ENCODE data around the gene CD1C. TPM values are rescaled to one million over a fixed set of nuclear protein-coding genes. Genes with fewer than 3 reads are reported as not detected.
A peak's percentile ranks its signal among the peaks of the same experiment; 100 is the strongest.

CD1C gene
- total and polyA plus RNA-seq, 8 donors: 0.12 to 1.3 (median 0.36) TPM; not detected in 4

- DNase-seq: no peak
- Histone ChIP-seq H3K9me3 (no peaks in the 10 kb centered on the region), H3K4me3 (no peak overlapping the region), H3K27ac (no peak overlapping the region), H3K4me1 (no peaks in the 10 kb centered on the region), H3K36me3 (no peaks in the 10 kb centered on the region), H3K27me3 (no peaks in the 10 kb centered on the region)
- 40 to 80% methylated on average over 1 of the region's 1 CpG for WGBS, 2 donors
- no peak for FAIRE-seq
- ATAC-seq: no peak
- intact Hi-C loops (cut with DNase I): no loop called here
- TF ChIP-seq CTCF (IDR thresholded peaks at IDR 0.05): no peak
These were observed 2.8 kb upstream of the CD1C start for GRCh38 chr1:158286941-158287346.

GRCh38 chr1:158290321-158290844 lies 660 bp downstream of the CD1C start:
- no peaks in the 10 kb centered on the region for H3K27me3 ChIP-seq
- H3K4me1 ChIP-seq: no peaks in the 10 kb centered on the region
- no peaks in the 10 kb centered on the region for H3K36me3 ChIP-seq
- H3K9me3 ChIP-seq: no peaks in the 10 kb centered on the region
- WGBS, 2 donors: 67 to 77% methylated on average over 5 of the region's 5 CpGs
- intact Hi-C loops (cut with DNase I): no loop called here
- ATAC-seq (peak in 1 of 4 donors; percentile 50), FAIRE-seq (no peak), DNase-seq (no peak)
- no peak overlapping the region for H3K27ac ChIP-seq
- no peak overlapping the region for H3K4me3 ChIP-seq
- TF ChIP-seq CTCF (IDR thresholded peaks at IDR 0.05): no peak

GRCh38 chr1:158295791-158296190 lies 6.1 kb downstream of the CD1C start:
- WGBS, 2 donors: 73 to 74% methylated on average over 2 of the region's 2 CpGs
- no peaks in the 10 kb centered on the region for H3K9me3 ChIP-seq
- no peaks in the 10 kb centered on the region for H3K4me1 ChIP-seq
- no peak overlapping the region for H3K4me3 ChIP-seq
- no peak overlapping the region for H3K27ac ChIP-seq
- no peaks in the 10 kb centered on the region for H3K36me3 ChIP-seq
- DNase-seq (peak in 1 of 6 donors; percentile 32), FAIRE-seq (no peak), ATAC-seq (no peak)
- no peaks in the 10 kb centered on the region for H3K27me3 ChIP-seq
- no peak for TF ChIP-seq CTCF (IDR thresholded peaks at IDR 0.05)
- intact Hi-C loops (cut with DNase I): no loop called here

- ATAC-seq: no peak
- H3K36me3 ChIP-seq: no peaks in the 10 kb centered on the region
- no peak for DNase-seq
- H3K27ac ChIP-seq: no peak overlapping the region
- TF ChIP-seq CTCF (IDR thresholded peaks at IDR 0.05): no peak
- H3K4me1 ChIP-seq: no peaks in the 10 kb centered on the region
- FAIRE-seq: no peak
- no peaks in the 10 kb centered on the region for H3K27me3 ChIP-seq
- H3K9me3 ChIP-seq: no peaks in the 10 kb centered on the region
- 56 to 69% methylated on average over 1 of the region's 1 CpG for WGBS, 2 donors
- intact Hi-C loops (cut with DNase I): no loop called here
- no peak overlapping the region for H3K4me3 ChIP-seq
These were observed 20.9 kb downstream of the CD1C start for GRCh38 chr1:158310623-158311022.

GRCh38 chr1:158311066-158311465 lies 21.3 kb downstream of the CD1C start:
- intact Hi-C loops (cut with DNase I): no loop called here
- DNase-seq: no peak
- no peak overlapping the region for H3K27ac ChIP-seq
- no peak for ATAC-seq
- no peak for FAIRE-seq
- H3K36me3 ChIP-seq: no peaks in the 10 kb centered on the region
- no peaks in the 10 kb centered on the region for H3K4me1 ChIP-seq
- no peak for TF ChIP-seq CTCF (IDR thresholded peaks at IDR 0.05)
- no peaks in the 10 kb centered on the region for H3K27me3 ChIP-seq
- whole genome bisulfite sequencing, 2 donors: 42 to 55% methylated on average over 2 of the region's 2 CpGs
- H3K9me3 ChIP-seq: no peaks in the 10 kb centered on the region
- no peak overlapping the region for H3K4me3 ChIP-seq

All from pancreas (tissue), 10 donors.